PC-3 (cell line): ENCODE data around the gene PALB2. TPM values are rescaled to one million over a fixed set of nuclear protein-coding genes. Genes with fewer than 3 reads are reported as not detected.

ENCODE experiments used
- ATAC-seq: fragments of 200-7000 bp; cut with Tn5 transposase; 2 replicates; pipeline ENCODE4 v1.9.1; 2020; ENCODE audit warnings: mild to moderate bottlenecking, moderate library complexity
- BruUV-seq: library from RNA; stranded (reverse); fragments of 400-500 nt; replicated peaks from 2 replicates; lab custom pipeline; 2021; lab: Mats Ljungman, UMichigan
- CTCF ChIA-PET: fragments of 300-600 bp; sonication (Branson Sonifier 250); formaldehyde crosslinking; loops from one replicate; lab custom pipeline; 2022; ENCODE audit warnings: antibody characterized with exemption; lab: Charles Lee
- POLR2A ChIA-PET: fragments of 300-600 bp; sonication (Branson Sonifier 250); formaldehyde crosslinking; loops from one replicate; lab custom pipeline; 2022; ENCODE audit warnings: antibody characterized with exemption; ENCODE audit not compliant: unreplicated experiment; lab: Charles Lee
- DNase-seq: peaks from one replicate; pipeline ENCODE4 v3.0.0-alpha.2; 2015
- H2AFZ ChIP-seq: fragments of 300-600 bp; sonication (generic); 2 replicates; pipeline ENCODE4 v1.6.0; 2016; ENCODE audit warnings: antibody characterized with exemption, low read length
- H3F3A ChIP-seq: fragments of 300-600 bp; sonication (generic); one replicate; pipeline ENCODE4 v1.6.0; 2017; ENCODE audit warnings: antibody characterized with exemption, low read length, control low read depth, mild to moderate bottlenecking; ENCODE audit not compliant: unreplicated experiment
- H3K27ac ChIP-seq: fragments of 300-600 bp; sonication (generic); 2 replicates; pipeline ENCODE4 v1.5.1; 2016; ENCODE audit warnings: mild to moderate bottlenecking, low read length
- H3K27me3 ChIP-seq: fragments of 300-600 bp; sonication (generic); 2 replicates; pipeline ENCODE4 v1.6.1; 2016; ENCODE audit warnings: low read length, mixed read lengths
- H3K36me3 ChIP-seq: fragments of 300-600 bp; sonication (generic); 2 replicates; pipeline ENCODE4 v1.6.1; 2016; ENCODE audit warnings: low read depth, mixed run types, low read length, mixed read lengths
- H3K4me1 ChIP-seq: fragments of 300-600 bp; sonication (generic); 2 replicates; pipeline ENCODE4 v1.5.1; 2016; ENCODE audit warnings: low read length; ENCODE audit not compliant: insufficient read depth
- H3K4me2 ChIP-seq: fragments of 300-600 bp; sonication (generic); 2 replicates; pipeline ENCODE4 v1.6.0; 2016; ENCODE audit warnings: low read length
- H3K4me3 ChIP-seq: fragments of 300-600 bp; sonication (generic); 2 replicates; pipeline ENCODE4 v1.5.1; 2016; ENCODE audit warnings: mild to moderate bottlenecking, low read length, mixed read lengths
- H3K79me2 ChIP-seq: fragments of 300-600 bp; sonication (generic); 2 replicates; pipeline ENCODE4 v1.6.1; 2017; ENCODE audit warnings: low read length, mixed read lengths
- H3K9ac ChIP-seq: fragments of 300-600 bp; sonication (generic); 2 replicates; pipeline ENCODE4 v1.6.0; 2016; ENCODE audit warnings: mild to moderate bottlenecking, low read length
- H3K9me2 ChIP-seq: fragments of 300-600 bp; sonication (generic); replicated peaks from 2 replicates; pipeline ENCODE4 v1.6.1; 2016; ENCODE audit warnings: mixed run types, low read length, mixed read lengths
- H3K9me3 ChIP-seq: fragments of 300-600 bp; sonication (generic); 2 replicates; pipeline ENCODE4 v1.6.1; 2016; ENCODE audit warnings: low read length, mixed read lengths
- H4K20me1 ChIP-seq: fragments of 300-600 bp; sonication (generic); 2 replicates; pipeline ENCODE4 v1.6.1; 2016; ENCODE audit warnings: low read length, mixed read lengths
- CTCF ChIP-seq: fragments of 300-600 bp; sonication (generic); conservative IDR thresholded peaks from 2 replicates; pipeline ENCODE4 v1.5.1; 2017; ENCODE audit warnings: antibody characterized with exemption, low read depth, mild to moderate bottlenecking, low read length
- EZH2 ChIP-seq: fragments of 300-600 bp; sonication (generic); IDR thresholded peaks from one replicate; pipeline ENCODE4 v1.6.1; 2017; ENCODE audit warnings: antibody characterized with exemption, mild to moderate bottlenecking, low read length; ENCODE audit not compliant: unreplicated experiment
- EZH2phosphoT487 ChIP-seq: fragments of 300-600 bp; sonication (generic); IDR thresholded peaks from 2 replicates; pipeline ENCODE4 v1.6.1; 2018; ENCODE audit warnings: mild to moderate bottlenecking, antibody characterized with exemption, low read length, borderline replicate concordance
- intact Hi-C: fragments of 100-400 bp; cut with micrococcal nuclease; formaldehyde crosslinking; loops from 2 replicates; pipeline ENCODE4 v1.9.0; 2023
- total RNA-seq: library from RNA; depleted of rRNA; stranded (reverse); fragments of >200 nt; gene quantifications from 2 replicates; pipeline ENCODE4 v1.2.3, GENCODE V29; 2014

PALB2 gene
- total RNA-seq, 1 experiment from 2014 or later = 4.9 TPM

DNA sequence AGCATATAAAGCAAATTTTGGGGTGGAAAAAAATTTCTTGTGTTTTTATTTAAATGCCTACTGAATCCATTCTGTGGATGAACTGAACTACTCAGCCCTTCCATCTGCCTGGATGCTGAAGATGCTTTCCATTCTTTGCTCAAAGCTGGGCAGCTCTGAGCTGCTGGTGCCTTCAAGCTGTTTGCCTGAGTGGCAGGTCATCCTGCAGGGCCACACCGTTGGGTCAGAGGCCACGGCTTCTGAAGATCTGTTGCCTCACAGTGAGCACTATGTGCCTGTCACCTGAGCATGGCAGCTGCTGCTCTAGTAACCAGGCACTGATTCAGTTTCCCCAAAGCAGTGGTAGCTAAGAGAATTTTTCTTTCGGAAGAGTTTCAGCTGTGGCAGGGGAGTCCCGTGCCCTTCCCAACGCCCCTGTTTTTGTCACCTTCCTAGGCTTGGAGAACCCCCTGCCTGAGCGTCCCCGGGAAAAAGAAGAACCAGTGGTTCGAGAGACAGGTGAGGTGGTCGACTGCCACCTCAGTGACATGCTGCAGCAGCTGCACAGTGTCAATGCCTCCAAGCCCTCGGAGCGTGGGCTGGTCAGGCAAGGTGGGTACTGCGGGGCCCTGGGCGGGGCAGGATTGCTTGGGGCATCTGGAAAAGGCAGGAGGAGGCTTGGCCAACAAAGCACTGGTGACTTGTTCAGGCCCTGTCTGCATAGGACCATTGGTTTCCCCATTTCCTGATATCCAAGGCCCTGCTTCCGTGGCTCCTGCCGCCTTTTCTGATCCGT lies 46.1 kb upstream of the PALB2 start:
- no peak overlapping the region for H3K4me3 ChIP-seq
- H3K9me2 ChIP-seq = no peaks in the 10 kb centered on the region
- ChIA-PET CTCF (no interaction called here), POLR2A (no interaction called here)
- peaks cover 28% of the 10 kb centered on the region for H3K79me2 ChIP-seq
- no peaks in the 10 kb centered on the region for H3F3A ChIP-seq
- ATAC-seq (no peak), DNase-seq (no peak)
- no peak overlapping the region for H3K9ac ChIP-seq
- no peak overlapping the region for H2AFZ ChIP-seq
- no peaks in the 10 kb centered on the region; the same call in 1 of the 2 replicates for H4K20me1 ChIP-seq
- peaks cover 32% of the 10 kb centered on the region for H3K36me3 ChIP-seq
- no peaks in the 10 kb centered on the region for H3K4me1 ChIP-seq
- no peak overlapping the region for H3K4me2 ChIP-seq
- H3K27ac ChIP-seq = no peak overlapping the region
- H3K9me3 ChIP-seq = no peaks in the 10 kb centered on the region
- H3K27me3 ChIP-seq = no peaks in the 10 kb centered on the region
- BruUV-seq = no TSS peak
- intact Hi-C loops = no loop called here
- TF ChIP-seq EZH2phosphoT487 = no peak

- Histone ChIP-seq H4K20me1 (peaks cover 11% of the 10 kb centered on the region; the same call in 1 of the 2 replicates), H3K4me2 (no peak overlapping the region), H3F3A (no peaks in the 10 kb centered on the region), H3K4me3 (no peak overlapping the region), H3K27me3 (no peaks in the 10 kb centered on the region), H3K9me2 (no peaks in the 10 kb centered on the region), H2AFZ (no peak overlapping the region), H3K79me2 (peaks cover 64% of the 10 kb centered on the region), H3K36me3 (peaks cover 43% of the 10 kb centered on the region), H3K9ac (no peak overlapping the region), H3K27ac (no peak overlapping the region), H3K9me3 (no peaks in the 10 kb centered on the region), H3K4me1 (peaks cover 13% of the 10 kb centered on the region)
- no TSS peak for BruUV-seq
- ATAC-seq (no peak), DNase-seq (no peak)
- no peak for TF ChIP-seq EZH2phosphoT487
- no peak for TF ChIP-seq EZH2
- no peak for TF ChIP-seq CTCF
- CTCF ChIA-PET = no interaction called here
- intact Hi-C loops = no loop called here
- POLR2A ChIA-PET = no interaction called here
These were observed 42.4 kb upstream of the PALB2 start for GRCh38 chr16:23683487-23683886.

DNA sequence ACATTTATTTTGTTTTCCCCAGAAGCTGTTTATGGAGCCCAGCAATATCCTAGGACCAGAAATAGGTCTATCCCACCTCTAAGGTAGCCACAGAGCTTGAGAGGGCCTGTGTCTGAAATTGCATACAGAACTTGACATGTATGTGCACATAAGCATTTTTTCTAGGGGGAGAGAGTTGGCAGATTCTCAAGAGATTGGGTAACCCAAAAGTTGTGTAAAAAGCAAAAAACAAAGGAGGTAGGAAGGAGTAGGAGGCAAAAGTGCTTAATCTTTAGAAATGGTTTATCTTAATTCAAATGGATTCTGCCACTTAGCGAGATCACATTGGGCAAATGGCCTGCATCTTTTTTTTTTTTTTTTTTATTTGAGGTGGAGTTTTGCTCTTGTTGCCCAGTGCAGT lies 41.1 kb upstream of the PALB2 start:
- peaks cover 64% of the 10 kb centered on the region for H3K79me2 ChIP-seq
- TF ChIP-seq EZH2 = no peak
- TF ChIP-seq CTCF = no peak
- TF ChIP-seq EZH2phosphoT487 = no peak
- intact Hi-C loops = no loop called here
- ATAC-seq (no peak), DNase-seq (no peak)
- no TSS peak for BruUV-seq
- H3K27me3 ChIP-seq = no peaks in the 10 kb centered on the region
- no peak overlapping the region for H3K27ac ChIP-seq
- peaks cover 29% of the 10 kb centered on the region for H3K36me3 ChIP-seq
- no peak overlapping the region for H3K4me3 ChIP-seq
- H4K20me1 ChIP-seq = peaks cover 11% of the 10 kb centered on the region; the same call in 1 of the 2 replicates
- ChIA-PET CTCF (no interaction called here), POLR2A (no interaction called here)
- H3K9ac ChIP-seq = no peak overlapping the region
- peaks cover 17% of the 10 kb centered on the region for H3K4me1 ChIP-seq
- no peaks in the 10 kb centered on the region for H3K9me3 ChIP-seq
- H3F3A ChIP-seq = no peaks in the 10 kb centered on the region
- no peaks in the 10 kb centered on the region for H3K9me2 ChIP-seq
- H3K4me2 ChIP-seq = 0 out of 2 replicates have a peak overlapping the region, but pooled peaks have one; percentile 91
- H2AFZ ChIP-seq = no peak overlapping the region
